HG02852 (cell line): ENCODE results near the gene CHD2.
"Not testable (repeated sequence)": the region's sequence is repeated elsewhere in the genome, so short reads cannot be mapped to it uniquely, and the experiment has no call there.

Experiments
- ATAC-seq: cut with Tn5 transposase; IDR thresholded peaks from one replicate; pipeline ENCODE4 v1.9.1; 2021; ENCODE audit warnings: mild to moderate bottlenecking, moderate library complexity; ENCODE audit not compliant: unreplicated experiment

Gene CHD2

DNA sequence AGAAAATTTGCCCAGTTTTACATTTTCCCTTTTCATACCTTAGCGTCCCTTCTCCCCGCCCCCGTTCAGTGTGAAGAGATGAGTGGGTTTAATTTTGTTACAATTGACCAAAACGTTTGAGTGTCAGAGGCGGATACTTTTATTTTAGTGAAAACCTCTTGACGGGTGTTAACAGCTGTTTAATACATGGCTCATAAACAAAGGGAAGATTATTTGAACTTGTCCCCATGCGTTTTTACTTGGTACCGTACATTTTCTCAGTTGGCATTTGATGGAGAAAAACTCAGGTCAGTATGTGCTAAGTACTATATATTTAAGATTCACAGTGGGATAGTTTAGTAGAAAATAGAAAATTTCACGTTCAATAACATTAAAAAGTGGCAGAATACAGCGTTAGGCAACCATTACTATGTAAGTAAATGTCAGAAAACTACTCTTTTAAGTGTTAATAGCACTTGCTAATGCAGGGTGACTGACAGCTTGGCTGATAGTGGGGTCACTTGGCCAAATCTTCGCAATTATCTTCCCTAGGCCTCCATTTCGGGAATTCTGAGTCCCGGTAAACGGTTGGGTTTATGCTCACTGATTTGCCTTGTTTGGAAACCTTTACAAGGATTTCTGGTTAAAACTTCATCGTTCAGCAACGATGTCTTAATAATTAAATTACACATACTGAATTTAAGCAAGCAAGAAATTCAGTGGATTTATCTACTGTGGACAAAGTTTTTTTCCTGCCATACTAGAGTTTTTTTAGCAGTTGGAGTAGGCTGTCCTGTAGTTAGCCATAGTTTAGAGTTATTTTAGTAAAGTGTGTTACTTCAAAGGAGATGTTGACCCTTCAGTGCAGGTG, 4.8 kb downstream of the CHD2 start:
- no peak for ATAC-seq

DNA sequence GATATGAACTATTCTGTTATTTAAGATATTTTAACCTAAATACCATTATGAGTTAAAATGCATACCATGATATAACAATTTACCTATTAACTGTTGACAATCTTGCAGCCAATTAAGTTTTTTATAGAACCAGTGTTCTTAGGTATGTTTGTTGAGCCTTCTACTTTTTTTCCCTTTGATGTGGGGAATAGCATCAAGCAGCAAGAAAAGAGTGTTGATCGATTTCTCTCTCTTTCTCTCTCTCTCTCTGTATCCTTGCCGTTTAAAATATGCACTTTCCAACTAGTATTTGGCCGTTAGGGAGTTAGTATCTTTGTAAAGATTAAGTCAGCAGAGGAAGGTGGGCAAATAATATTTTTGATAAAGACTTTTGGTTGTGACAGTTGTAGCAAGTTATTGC, 5.9 kb downstream of the CHD2 start:
- ATAC-seq: no peak

DNA sequence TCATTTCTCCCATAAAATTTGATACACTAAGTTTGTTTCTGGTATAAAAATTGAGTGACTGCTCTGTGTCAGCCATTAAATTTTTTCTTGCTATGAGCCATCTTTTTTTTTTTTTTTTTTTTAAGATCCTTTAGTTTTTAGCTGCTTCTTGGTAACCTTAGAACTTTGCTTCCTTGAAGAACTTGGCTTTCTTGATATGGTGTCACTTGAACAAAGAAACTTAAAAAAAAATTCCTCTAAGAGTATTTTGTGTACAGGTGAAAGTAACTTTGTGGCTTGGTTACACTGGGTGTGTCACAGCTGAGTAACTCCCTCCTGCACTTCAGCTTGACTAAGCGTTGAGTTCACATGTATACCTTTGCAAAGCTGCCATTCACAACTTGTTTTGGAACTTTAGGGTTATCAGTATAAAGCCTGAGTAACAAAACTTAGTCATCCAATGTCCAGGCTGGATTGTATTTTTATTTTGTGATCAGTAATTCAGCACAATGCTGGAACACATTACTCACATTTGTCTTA, 6.5 kb downstream of the CHD2 start:
- ATAC-seq: peak; percentile 36

DNA sequence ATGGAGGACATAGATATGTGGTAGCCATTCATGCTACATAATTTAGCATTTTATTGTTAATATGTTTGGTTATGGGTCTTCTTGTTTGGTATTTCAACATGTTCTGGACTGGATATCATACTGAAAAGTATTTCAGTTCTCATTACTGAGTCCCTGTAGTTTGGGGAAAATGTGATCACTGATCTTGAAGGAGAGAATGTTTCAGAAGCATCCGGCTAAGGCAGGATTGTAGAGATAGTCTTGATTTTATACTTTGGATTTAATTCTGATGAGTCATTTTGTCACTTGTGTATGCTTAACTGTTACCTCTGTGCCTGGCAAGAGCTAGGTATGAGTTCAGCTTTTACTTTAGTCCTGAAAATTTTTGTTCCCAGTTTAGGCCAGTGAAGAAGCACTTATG, 7.1 kb downstream of the CHD2 start:
- ATAC-seq: no peak

DNA sequence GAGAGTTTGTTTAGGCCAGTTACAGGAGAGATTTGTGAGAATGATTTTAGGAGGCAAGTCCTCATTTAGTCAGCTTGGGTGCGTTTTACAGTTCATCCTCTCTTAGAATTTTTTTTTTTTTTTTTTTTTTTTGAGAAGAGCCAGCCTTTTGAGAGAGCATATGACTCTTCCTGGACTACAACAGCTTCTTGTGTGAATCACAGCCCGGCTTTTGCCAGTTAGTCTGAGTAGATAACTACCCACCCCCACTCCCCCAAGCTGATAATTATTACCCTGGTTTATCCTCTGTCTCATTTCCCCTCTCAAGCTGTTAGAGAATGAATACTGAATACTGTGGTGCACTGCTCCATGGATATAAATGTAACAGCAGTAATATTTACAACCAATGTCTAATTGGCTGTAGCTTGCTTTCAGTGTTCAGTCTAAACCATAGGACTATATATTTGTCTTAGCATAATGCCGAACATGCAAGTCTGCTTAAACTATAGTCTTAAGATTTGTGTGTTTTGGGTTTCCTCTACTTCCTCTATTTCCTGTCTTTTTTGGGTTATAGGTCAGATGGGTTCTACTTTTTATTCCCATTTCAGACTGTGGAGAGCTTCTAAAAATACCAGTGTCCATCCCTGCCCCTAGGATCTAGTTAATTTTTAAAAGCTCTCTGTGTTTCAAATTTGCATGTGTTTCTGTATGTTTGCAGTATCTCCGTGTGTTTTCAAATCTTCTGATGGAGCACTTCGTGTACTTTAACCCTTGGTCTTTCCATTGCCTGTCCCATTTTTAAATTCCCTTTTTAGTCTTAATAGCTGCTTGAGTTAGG, 8.0 kb downstream of the CHD2 start:
- ATAC-seq: no peak

DNA sequence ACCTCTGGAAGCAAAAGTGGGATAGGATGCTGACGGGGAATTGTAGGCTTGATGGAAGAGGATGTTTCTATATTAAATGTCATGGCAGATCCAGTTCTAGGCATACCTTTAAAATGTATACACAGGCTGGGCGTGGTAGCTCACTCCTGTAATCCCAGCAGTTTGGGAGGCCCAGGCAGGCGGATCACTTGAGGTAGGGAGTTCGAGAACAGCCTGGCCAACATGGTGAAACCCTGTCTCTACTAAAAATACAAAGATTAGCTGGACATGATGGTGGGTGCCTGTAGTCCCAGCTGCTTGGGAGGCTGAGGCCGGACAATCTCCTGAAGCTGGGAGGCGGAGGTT, 8.6 kb downstream of the CHD2 start:
- no peak for ATAC-seq

DNA sequence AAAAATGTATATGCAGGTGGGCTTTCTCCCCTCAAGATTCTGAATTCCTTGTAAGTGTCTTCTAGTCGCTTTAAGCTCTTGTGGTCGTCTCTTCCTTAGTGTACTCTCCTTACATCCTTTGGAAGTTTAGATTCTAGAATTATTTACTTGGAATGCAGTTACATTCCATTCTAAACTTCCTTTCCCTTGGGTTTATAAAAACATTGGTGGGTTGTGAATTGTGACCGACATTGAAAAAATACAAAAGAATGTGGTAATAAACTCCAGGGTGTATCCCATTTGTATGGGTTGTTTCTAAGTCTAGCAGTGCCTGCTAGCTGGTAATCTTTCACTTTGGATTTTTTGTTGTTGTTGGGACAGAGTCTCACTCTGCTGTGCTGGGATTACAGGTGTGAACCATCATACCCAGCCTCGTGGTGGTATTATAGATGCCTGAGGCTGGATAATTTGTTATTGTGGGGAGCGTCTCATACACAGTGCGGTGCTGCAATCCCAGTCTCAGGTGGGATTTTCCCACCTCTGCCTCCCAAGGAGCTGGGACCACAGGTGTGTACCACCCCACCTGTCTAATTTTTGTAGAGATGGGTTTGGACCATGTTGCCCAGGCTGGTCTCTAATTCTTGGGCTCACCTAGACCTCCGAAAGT, 9.1 kb downstream of the CHD2 start:
- no peak for ATAC-seq

DNA sequence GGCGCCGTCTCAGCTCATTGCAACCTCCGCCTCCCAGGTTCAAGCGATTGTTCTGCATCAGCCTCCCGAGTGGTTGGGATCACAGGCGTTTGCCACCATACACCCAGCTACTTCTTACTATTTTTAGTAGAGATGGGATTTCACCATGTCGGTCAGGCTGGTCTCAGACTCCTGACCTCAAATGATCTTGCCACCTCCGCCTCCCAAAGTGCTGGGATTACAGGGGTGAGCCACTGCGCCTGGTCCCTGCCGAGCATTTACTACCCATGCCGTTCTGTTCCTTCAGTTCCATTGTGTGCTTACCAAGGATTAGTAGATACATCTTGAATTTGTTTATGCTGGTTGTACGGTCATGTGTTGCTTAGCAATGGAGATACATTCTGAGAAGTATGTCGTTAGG, 10.3 kb downstream of the CHD2 start:
- ATAC-seq: no peak

DNA sequence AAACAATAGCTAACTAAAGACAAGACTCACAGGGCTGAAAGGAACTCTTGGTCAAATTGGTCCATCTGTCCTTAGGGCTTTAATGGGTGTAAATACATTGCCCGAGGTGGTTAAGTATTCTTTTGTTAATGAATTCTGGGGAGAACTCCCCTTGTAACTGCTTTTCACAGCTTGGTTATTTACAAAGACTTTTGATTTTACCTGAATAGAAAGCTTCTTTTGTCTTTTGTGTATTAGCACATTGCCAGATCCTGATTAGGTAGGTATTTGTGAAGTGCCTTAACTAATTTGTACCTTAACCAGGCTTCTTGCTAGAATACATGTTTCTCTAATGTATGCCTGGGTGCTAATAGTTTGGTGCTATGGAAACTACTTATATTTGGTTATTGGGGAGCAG, 14.0 kb downstream of the CHD2 start:
- ATAC-seq: no peak

DNA sequence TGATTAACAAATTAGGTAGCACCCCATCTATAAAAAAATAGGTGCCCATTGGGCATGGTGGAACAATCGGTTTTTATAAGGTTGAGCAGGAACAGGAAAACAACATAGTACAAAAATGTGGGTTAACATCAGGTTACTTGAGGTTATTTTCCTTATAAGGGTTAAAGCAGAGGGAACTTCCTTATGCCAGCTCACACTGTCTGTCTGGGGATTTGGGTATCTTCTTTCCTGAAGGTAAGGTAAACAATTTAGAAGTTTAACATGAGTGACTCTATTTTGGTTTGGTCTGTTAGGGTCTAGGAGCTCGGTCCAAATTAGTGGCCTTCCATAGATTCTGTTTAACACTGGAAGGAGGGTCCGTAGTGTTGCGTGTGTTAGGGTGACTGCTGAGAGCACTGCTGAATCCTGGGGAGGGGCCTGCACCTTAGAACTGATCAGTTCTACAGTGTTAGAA, 14.7 kb downstream of the CHD2 start:
- peak; percentile 39 for ATAC-seq

DNA sequence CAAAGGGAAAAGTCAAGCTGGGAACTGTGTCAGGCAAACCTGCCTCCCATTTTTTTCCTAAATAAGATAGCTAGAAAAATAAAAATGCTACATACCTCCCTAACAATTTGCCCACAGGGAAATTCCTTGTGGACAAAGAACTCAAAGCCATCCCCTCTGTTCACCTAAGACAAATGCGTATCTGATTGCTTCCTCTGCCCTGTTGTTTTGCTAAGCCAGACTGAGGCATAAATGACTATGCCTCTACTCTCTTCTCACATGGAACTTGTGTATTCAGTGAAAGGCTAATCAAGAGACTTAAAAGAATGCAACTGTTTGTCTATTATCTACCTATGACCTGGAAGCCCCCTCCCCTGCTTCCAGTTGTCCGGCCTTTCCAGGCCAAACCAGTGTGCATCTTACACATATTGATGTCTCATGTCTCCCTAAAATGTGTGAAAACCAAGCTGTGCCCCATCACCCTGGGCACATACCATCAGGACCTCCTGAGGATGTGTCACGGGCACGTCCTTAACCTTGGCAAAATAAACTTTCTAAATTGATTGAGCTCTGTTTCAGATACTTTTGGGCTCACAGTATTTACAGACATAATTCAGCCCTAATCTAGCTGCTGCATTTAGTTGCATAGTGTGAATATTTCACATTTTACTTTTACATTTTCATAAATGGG, 15.8 kb downstream of the CHD2 start:
- ATAC-seq: no peak

DNA sequence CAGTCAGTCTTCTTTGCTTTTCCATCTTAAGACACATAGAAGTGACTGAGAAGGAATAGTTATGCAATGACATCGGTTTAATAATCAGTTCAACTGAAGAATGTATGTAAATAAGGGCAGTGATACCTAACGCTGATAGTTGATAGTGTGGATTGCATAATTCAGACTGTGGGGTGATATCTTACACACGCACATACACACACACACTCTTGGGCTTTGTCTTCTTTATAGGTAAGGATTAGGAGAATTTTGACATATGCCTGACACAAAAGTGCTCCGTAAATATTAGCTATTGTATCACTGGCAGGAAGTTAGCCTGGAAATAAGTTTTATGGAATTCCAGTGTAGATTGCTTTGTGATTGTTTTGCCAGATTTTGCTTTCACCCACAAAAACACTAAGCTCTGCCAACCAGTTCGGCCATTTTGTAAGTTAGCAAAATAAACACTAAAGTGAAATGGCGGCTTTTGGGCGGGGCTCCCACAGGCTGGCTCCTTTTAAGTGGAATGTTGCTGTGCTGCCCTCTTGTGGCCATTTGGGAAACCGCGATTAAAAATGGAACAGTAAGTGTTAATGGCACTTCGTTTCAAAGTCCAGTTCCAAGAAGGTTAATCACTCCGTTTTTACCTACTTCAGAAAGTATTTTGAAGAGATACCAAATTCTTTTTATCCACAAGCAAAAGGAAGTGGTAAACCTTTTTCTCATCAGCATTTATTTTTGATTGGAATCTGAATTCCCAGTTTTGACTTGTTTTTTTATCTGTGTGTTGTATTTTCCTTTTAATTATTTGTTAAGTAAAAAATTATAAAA, 17.7 kb downstream of the CHD2 start:
- no peak for ATAC-seq

DNA sequence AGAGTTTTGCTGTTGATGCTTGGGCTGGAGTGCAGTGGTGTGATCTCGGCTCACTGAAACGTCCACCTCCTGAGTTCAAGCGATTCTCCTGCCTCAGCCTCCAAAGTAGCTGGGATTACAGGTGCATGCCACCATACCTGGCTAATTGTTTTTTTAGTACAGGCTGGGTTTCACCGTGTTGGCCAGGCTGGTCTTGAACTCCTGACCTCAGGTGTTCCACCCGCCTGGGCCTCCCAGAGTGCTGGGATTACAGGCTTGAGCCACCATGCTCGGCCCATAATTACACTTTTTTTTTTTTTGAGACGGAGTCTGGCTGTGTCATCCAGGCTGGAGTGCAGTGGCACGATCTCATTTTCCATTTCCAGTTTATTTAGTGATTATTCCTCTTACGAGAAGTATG, 18.8 kb downstream of the CHD2 start:
- not testable (repeated sequence) for ATAC-seq

DNA sequence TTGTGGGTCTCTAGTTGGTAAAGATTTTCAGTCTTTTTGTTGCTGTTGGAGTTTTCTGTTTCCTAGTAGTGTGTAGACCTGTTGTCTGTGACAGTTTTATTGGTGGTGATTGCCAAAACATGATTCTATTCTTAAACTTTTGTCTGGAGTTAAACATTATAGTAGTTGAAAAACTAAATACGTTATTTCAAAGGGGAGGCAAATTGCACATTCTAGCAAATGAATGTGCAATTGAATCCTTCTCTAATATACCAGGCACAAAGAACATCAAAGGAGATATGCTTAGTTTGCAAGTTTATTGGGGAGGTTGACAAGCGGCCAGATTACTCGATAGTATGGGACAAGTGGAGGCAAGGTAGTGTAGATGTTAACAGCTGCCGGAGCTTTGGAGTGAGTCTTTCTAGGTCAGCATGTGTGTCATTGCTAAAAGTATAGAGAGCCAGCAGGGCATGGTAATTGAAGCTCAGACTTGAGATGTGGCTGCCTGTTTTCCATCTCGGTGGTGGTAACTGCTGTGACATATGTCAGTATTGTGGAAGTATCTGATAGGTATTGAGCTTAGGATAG, 20.6 kb downstream of the CHD2 start:
- ATAC-seq: no peak

DNA sequence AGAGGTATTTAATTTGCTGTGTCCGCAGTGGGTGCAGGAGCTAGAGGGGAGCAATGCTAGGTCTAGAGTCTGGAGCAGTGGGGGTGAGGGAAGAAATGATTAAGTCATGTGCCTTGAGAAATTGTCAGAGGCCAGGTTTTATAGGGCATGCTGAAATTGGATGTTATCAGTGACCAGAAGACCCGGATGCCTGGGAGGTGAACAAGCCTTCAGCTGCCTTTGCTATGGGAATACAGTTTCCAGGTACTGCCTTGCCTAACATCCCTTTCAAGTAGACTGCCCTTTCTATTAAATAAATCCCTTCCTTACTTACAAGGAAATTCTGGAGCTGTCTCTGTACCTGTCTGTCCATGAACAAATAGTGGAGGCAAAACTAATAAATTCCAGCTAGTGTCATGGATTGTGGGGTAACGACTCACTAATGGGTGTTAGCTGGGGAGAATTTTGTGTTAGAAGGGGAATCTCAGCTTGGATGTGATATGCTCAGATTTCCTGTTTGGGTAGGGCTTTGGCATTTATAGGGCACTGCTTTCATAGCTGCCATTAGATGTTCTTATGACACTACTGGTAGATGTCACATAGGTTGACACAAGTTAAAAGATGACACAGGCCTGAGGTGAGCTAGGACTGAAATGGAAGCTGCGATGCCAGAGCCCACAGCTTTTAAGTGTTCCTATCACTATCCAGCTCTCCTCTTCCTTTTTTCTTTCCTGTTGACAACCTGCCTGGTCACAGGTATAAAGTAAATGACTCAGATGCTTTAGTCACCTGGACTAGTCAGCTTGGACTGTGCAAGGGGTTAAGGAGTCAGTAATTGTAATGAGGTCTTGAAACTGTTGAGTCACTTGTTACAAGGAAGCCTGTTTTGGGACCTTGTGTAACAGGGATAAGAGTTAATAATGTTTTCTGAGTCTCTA, 21.3 kb downstream of the CHD2 start:
- ATAC-seq: no peak

DNA sequence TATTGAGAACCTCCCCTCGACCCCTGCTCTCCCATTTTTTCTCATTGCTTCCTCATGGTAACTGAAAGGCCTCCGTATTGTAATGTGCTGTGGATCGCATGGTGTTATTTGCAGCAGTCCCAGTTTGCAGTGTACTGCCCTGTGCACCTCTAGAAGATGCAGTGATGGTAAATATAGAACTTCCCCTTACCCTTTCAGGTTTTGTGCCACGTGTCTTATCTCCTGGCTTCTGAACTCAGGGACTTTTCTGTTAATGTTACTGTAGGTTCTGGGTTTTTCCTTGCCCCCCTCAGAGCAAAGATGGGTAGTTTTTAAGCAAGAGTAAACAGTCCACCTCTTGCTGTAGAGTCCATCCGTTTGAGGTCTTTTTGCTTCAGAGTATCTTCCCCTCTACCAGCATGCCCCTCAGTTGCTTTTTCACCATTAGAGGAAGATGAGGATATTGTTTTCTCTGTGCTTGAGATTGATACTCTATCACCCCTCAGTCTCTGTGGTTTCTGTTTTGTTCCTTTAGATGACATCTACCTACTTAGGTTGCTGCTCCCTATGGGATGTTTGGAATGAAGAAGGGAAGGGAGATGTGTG, 22.4 kb downstream of the CHD2 start:
- peak; percentile 51 for ATAC-seq

DNA sequence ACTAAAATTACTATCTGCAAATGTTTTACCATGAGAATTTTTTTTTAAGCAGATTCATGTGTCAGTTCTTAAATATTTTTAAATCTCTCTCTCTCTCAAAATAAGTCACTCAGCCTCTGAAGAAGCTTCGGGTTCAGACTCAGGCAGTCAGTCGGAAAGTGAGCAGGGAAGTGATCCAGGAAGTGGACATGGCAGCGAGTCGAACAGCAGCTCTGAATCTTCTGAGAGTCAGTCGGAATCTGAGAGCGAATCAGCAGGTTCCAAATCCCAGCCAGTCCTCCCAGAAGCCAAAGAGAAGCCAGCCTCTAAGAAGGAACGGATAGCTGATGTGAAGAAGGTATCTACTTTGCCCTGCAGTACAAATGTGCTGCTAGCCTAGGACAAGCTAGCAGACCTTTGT, 24.1 kb downstream of the CHD2 start:
- ATAC-seq: no peak

DNA sequence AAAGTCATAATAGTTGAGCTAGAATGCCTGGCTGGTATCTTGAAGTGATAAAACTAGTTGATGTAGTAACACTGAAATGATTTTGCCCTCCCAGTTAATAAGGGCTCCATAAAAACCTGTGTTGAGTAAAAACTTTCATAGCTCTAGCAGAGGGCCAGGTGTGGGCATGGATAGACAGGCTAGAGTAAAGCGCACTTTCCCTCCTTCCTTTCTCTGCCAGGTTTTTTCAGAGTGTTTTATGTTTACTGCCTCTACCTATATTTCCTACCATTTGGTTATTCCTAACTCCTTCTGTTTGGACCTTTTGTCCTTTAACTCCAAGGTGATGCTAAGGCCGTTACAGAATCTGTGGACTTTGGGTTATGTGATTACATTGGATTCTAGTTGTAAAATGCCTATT, 25.3 kb downstream of the CHD2 start:
- no peak for ATAC-seq
